GM19099 (cell line): ENCODE data around the gene VWA1.

ENCODE experiments used
- POLR2A ChIP-seq: IDR thresholded peaks from 3 replicates; pipeline ENCODE4 v1.6.1; 2011; ENCODE audit warnings: low read depth; ENCODE audit not compliant: insufficient read length; ENCODE audit errors: extremely low read depth

VWA1 gene

DNA sequence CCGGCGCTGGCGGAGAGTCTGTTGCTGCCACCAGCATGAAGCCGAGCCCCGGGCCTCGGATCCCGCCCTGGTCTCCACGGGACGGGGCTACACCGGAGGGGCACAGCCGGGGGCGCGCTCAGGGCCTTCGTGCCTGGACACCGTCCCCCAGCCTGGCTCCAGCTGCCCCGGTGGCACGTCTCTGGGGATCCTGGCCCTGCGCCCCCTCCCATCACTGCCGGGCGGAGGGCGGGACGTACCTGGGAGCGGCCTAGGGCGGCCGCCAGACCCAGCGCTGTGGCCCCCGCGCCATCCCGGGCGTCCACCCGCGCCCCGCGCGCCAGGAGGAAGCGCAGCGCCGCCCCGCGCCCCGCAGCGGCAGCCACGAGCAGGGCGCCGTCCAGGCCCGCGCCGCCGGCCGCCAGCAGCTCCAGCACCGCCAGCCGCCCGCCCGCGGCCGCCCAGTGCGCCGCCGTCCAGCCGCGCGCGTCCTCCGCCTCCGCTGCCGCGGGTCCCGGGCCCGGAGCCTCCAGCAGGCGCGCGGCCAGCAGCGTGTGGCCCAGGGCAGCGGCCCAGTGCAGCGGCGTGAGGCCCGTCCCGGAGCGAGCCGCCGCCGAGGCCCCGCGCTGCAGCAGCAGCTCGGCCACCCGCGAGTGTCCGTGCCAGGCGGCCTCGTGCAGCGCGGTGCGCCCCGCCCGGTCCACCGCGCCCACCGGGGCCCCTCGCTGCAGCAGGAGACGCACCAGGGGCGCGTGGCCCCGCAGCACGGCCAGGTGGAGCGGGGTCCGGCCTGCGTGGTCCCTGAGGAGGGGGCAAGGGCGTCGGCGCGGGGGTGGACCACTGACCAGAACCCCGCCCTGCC lies 15.5 kb upstream of the VWA1 start:
- no peak for TF ChIP-seq POLR2A

DNA sequence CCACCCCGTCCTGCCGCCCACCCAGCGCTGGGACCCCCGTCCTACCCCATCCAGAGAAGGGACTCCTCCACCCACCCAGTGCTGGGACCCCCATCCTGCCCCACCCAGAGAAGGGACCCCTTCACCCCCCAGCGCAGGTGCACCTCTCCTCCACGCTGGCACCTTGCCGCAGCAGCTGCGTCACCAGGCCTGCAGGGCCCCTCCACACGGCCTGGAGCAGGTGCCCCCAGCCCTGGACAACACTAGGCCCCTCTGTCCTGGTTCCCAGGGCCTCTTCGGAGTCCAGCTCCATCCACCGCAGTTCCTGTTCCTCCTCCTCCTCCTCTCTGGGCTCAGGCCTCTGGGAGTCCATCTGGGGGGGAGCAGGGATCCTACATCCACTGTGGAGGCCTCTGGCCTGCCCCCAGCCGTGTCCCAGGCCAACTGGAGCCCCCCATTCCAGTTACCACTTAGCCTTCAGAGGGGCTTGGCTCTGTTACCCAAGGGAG lies 14.8 kb upstream of the VWA1 start:
- no peak for TF ChIP-seq POLR2A

DNA sequence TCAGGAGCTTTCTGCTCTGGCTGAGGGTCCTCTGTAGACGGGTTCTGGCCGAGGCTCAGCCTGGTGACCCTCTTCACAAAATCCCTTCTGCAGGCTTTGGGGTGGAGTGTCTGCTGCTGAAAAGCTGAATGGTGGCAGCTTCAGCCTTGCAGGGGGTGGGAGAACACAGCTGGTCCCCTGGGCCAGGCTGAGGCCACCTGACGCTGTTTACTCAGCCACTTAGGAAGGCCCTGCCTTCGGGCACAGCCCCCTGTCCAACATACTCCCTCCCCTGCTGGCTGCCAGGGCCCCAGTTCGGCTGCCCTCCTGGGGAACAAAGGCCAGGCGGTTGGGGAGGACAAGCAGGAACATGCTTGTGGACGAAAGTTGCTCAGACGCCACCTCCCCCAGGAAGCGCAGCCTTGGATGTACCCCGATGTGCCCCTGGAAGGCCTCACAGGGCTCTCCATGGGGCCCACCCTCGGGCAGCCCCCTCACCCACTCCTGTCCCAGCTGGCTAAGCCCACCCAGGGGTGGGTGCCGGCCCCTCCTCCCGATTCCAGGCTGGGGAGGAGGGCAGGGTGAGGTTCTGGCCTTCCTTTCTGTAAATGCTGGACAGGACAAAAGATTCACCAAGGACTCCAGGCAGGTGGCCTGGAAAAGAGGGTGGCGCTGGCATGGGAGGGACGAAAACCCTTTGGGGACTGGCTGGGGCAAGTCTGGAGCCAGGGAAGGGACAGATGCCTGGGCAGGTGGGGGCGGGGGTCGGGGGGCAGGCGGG lies 14.2 kb upstream of the VWA1 start, which contains the start of gene ANKRD65:
Gene ANKRD65, minus strand, starts transcription at position 130 of the 760 bp plus-strand sequence. CDS start 271 bp downstream, outside the sequence.
- no peak for TF ChIP-seq POLR2A

DNA sequence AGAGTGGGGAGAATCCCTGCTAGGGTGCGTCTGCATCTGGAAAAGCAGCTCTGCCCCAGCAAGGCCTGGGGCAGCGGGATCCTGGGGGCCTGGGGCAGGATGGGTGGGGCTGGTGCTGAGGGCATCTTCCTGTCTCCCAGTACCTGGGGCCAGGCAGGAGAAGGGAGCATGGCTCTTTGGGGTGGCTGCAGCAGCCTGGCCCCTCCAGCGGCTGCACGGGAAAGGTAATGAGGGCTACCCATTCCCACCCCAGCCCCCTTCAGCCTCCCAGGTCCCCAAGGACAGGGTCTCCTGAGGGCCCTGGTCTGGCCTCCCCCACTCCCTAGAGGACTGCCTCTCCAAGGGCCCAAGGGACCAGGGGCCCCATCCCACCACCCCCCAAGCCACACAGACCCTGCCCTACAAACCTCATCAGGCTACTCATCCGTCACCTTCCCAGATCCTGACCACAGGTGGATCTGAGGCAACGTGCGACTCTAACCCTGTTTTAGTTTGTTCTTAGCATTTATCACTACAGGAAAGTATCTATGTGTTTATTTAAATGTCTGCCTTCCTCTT lies 13.5 kb upstream of the VWA1 start:
- TF ChIP-seq POLR2A, result no peak

DNA sequence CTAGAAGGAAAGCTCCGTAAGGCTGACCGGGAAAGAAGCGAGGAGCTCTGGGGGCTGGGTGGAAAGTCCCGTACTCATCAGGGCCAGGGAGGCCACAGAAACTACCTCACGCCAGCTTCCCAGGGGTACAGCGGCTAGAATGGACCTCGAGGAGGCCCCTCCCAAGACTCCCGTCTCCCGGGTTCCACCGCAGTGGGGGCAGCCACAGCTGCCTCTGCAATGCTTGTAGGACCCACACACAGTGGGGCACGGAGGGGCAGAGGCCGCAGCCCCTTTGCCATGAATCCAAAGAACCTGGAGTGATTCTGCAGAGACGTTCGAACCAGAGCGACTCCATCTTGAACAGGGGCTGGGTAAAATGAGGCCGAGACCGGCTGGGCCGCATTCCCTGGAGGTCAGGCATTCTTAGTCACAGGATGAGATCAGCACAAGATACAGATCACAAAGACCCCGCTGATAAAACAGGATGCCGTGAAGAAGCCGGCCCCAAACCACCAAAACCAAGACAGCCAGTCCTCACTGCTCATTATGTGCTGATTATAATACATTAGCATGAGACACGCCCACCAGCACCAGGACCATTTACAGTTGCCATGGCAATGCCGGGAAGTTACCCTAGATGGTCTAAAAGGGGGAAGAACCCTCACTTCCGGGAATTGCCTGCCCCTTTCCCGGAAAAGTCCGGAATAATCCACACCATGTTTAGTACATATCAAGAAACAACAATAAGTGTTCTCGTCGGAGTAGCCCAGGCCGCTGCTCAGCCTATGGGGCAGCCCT lies 12.8 kb upstream of the VWA1 start:
- no peak for TF ChIP-seq POLR2A

DNA sequence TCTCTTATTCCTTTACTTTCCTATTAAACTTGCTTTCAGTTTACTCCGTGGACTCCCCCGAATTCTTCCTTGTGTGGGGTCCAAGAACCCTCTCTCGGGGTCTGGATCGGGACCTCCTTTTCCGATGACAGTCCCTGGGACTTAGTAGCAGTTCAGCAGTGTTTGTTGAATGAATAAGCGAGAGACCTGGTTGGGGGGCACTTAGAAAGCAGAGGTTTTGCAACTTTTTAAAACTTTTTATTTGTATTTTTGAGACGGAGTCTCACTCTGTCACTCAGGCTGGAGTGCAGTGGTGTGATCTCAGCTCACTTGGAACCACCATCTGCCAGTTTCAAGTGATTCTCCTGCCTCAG lies 12.3 kb upstream of the VWA1 start:
- no peak for TF ChIP-seq POLR2A

DNA sequence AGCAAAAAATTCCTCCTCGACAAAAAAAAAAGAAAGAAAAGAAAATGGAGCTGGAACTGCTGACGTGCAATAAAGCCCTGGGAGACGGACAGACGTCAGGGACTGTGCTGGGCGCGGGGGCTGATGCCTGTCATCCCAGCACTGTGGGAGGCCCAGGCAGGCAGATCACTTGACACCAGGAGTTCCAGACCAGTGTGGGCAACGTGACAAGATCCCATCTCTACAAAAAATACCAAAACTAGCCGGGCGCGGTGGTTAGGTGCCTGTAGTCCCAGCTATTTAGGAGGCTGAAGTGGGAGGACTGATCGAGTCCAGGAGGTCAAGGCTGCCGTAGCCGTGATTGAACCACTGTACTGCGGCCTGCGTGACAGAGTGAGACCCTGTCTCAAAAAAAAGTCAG lies 10.8 kb upstream of the VWA1 start:
- no peak for TF ChIP-seq POLR2A

DNA sequence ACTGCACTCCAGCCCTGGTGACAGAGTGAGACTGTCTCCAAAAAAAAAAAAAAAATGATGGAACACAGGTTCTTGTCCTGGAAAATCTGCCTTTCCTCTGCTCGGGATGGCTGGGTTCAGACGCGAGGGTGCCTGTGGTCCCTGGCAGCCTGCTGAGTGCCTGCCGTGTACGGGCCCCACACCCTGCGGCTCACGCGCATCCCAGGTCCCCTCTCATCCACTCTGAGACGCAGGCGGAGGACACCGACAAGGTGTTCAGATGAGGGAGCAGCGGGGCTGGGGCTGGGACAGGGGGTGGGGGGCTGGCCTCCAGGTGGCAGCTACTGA lies 10.1 kb upstream of the VWA1 start:
- no peak for TF ChIP-seq POLR2A

DNA sequence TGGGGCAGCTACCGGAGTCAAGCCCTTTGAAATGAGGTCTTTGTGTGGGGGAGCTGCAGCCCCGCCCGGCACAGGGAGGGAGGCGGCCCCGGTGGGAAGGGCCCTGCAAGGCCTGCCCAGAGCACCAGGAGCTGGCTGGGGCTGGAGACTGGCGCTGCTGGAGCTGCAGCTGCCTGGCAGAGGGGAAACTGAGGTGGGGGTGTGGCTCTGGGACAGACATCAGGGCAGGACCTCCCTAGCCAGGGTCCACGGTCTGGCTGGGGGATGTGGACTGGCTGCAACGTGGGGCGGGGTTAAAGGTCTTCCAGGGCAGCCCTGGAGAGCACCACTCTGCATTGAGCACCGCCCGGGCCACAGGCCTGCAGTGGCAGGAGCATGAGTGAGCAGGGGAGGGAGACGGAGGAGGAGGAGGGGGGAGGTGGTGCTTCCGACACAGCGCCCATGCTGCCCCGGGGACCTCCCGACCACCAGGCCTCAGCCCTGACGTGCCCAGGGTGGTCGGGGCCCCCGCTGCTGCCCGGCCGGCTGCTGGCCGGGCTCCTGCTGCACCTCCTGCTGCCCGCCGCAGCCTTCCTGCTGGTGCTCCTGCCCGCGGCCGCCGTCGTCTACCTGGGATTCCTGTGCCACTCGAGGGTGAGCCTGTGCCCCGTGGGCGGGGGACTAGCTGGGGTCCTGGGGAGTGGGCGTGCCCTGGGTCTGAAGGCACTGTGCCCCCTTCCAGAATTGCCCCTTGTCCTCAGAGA lies 9.6 kb upstream of the VWA1 start:
- no peak for TF ChIP-seq POLR2A

DNA sequence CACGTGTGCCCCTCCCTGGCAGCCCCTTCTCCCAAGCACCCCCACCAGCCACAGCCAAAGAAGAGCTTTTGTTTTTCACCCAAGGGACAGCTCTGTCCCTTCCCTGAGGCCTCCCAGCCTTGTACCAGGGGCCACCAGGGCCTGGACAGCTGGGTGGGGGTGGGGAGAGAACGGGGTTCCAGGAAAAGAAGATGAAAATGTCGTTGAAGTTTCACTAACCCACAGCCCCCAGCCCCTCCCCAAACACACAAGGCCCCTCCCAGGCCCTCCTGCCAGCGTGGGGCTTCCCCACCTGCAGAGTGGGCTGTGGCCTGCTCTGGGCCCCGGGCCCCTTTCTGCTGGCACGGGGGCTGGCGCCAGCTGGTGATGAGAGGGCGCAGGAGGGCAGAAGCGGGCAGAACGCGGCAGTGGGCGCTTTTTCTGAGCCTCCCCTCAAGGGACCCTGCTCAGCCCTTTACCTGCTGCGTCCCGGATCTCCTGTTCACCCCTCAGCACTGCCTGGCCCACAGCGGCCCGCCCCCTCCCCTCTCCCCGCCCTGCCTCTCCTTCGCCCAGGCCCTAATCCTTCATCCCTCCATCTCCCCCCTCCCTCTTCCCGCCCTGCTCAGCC lies 8.9 kb upstream of the VWA1 start:
- no peak for TF ChIP-seq POLR2A

DNA sequence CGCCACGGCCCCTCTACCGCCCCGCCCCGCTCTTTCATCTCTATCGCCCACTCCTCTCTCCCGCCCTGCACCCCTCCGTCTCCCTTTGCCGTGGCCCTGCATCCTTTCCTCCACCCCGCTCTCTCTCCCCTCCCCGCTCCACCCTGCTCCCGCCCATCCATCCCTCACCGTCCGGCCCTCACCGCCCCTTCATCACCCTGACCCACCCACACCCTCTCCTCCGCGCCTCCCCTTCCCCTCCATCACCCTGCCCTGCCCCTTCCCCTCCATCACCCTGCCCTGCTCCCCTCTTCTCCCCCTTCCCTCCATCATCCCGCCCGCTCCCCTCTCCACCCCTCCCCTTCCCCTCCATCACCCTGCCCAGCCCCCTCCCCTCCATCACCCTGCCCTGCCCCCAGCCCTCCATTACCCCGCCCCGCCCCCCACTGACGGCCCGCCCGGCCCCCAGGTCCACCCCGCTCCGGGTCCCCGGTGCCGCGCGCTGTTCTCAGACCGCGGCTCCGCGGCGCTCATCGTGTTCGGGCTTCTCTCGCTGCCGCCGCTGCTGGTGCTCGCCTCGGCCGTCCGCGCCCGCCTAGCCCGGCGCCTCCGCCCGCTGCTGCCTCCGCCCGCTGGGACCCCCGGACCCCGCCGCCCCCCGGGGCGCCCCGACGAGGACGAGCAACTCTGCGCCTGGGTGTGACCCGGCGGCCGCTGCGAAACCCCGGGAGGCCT lies 8.2 kb upstream of the VWA1 start:
- no peak for TF ChIP-seq POLR2A

DNA sequence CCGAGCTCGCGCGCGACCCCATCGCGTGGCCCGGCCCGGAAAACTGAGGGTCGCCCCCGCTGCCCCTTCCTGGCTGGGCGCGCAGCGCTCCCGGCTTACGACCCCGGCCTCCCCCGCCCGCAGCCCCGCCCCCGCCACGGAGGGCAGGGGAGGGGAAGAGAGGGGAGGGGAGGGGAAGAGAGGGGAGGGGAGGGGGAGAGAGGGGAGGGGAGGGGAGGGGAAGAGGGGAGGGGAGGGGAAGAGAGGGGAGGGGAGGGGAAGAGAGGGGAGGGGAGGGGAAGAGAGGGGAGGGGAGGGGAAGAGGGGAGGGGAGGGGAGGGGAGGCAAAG lies 7.7 kb upstream of the VWA1 start:
- no peak for TF ChIP-seq POLR2A

DNA sequence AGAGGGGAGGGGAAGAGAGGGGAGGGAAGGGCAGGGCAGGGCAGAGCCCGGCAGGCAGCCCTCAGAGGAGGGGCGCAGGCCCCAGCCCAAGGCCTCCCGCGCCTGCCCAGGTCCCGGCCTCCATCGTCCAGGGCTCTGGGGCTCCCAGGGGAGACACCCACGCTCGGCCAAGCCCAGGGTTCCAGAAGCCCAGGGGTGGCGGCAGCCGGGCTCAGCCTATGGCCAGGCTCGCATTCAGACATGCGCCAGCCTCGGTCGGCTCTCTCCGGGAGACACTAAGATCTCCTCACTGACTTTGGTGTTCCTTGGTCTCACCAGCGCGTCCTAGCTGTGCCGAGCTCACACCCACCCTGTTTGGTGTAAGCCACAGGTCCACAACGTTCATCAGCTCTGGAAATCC lies 7.3 kb upstream of the VWA1 start:
- TF ChIP-seq POLR2A, result no peak

DNA sequence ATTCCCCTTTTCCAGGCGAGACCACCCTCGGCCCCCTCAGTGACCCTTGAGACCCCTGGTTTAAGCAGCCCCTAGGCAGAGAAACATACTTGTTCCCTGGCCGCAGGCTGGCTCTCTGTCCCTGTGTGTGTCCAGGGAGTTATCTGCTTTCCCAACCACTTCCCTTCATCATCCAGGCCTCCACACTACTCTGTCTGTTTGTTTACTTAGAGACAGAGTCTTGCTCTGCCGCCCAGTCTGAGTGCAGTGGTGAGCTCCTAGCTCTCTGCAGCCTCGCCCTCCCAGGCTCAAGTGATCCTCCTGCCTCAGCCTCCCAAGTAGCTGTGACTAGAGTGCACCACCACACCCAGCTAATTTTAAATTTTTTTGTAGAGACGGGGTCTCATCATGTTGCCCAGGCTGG lies 5.8 kb upstream of the VWA1 start:
- TF ChIP-seq POLR2A, result no peak
